Activated CD4-positive, alpha-beta memory T cell treated with anti-CD3 and anti-CD28 coated beads for 36 hours (primary cell): ENCODE results near the gene NRG2. TPM values are rescaled to one million over a fixed set of nuclear protein-coding genes. Genes with fewer than 3 reads are reported as not detected.

Experiments
- CTCF ChIA-PET: fragments of 350-600 bp; sonication (Branson Sonifier 250); formaldehyde crosslinking; loops from one replicate; lab custom pipeline; 2021; ENCODE audit warnings: antibody characterized with exemption, inconsistent platforms; lab: Charles Lee
- POLR2A ChIA-PET: fragments of 350-600 bp; sonication (Branson Sonifier 250); formaldehyde crosslinking; loops from one replicate; lab custom pipeline; 2021; ENCODE audit warnings: antibody characterized with exemption; lab: Charles Lee
- DNase-seq: peaks from one replicate; pipeline ENCODE4 v3.0.0-alpha.2; 2020
- H3K27ac Mint-ChIP-seq: one replicate; pipeline ENCODE4 v1.8.0; 2021; ENCODE audit warnings: mixed read lengths
- H3K27me3 Mint-ChIP-seq: one replicate; pipeline ENCODE4 v1.8.0; 2021; ENCODE audit warnings: mixed read lengths
- H3K36me3 Mint-ChIP-seq: one replicate; pipeline ENCODE4 v1.8.0; 2021; ENCODE audit warnings: mixed read lengths
- H3K4me1 Mint-ChIP-seq: one replicate; pipeline ENCODE4 v1.8.0; 2021; ENCODE audit warnings: low read depth, mixed read lengths
- H3K4me3 Mint-ChIP-seq: one replicate; pipeline ENCODE4 v1.8.0; 2021; ENCODE audit warnings: mild to moderate bottlenecking, mixed read lengths
- H3K9me3 Mint-ChIP-seq: one replicate; pipeline ENCODE4 v1.8.0; 2021; ENCODE audit warnings: mixed read lengths
- intact Hi-C: fragments of 100-400 bp; cut with micrococcal nuclease; formaldehyde crosslinking; loops from one replicate; pipeline ENCODE4 v1.15.1; 2023
- total RNA-seq, 2 experiments: library from RNA; stranded (reverse); gene quantifications; one replicate each; pipeline ENCODE4 v1.2.3, GENCODE V29; 2021

The NRG2 gene
- total RNA-seq, 2 experiments from 2014 or later = not detected

GRCh38 chr5:140058212-140058932 lies 15.3 kb upstream of the NRG2 start:
- Mint-ChIP-seq H3K4me1 (no peaks in the 10 kb centered on the region), H3K4me3 (no peak overlapping the region), H3K36me3 (no peaks in the 10 kb centered on the region), H3K27ac (no peak overlapping the region), H3K27me3 (peaks cover 11% of the 10 kb centered on the region), H3K9me3 (no peaks in the 10 kb centered on the region)
- CTCF ChIA-PET = interaction anchor here (0.9 to 1.3 kb wide), 3 partner anchors 13 to 89 kb away, joined by 3 to 4 read pairs (median 3); no protein-coding TSS in a partner anchor
- POLR2A ChIA-PET = no interaction called here
- DNase-seq = no peak
- intact Hi-C loops = no loop called here

- no peaks in the 10 kb centered on the region for H3K4me1 Mint-ChIP-seq
- ChIA-PET POLR2A (no interaction called here), CTCF (interaction anchor here (0.9 to 1.3 kb wide), 2 partner anchors 16 to 88 kb away, joined by 3 to 4 read pairs; no protein-coding TSS in a partner anchor)
- peaks cover 6% of the 10 kb centered on the region for H3K27me3 Mint-ChIP-seq
- H3K9me3 Mint-ChIP-seq = no peaks in the 10 kb centered on the region
- H3K4me3 Mint-ChIP-seq = no peak overlapping the region
- intact Hi-C loops = no loop called here
- H3K36me3 Mint-ChIP-seq = no peaks in the 10 kb centered on the region
- no peak overlapping the region for H3K27ac Mint-ChIP-seq
- no peak for DNase-seq
Observed at GRCh38 chr5:140056880-140057279, 13.8 kb upstream of the NRG2 start.

GRCh38 chr5:140055152-140055551 lies 12.1 kb upstream of the NRG2 start:
- DNase-seq = no peak
- intact Hi-C loops = no loop called here
- Mint-ChIP-seq H3K4me1 (no peaks in the 10 kb centered on the region), H3K36me3 (no peaks in the 10 kb centered on the region), H3K27ac (no peak overlapping the region), H3K9me3 (no peaks in the 10 kb centered on the region), H3K27me3 (peaks cover 8% of the 10 kb centered on the region), H3K4me3 (no peak overlapping the region)
- ChIA-PET CTCF (interaction anchor here (0.7 to 1.9 kb wide), 4 partner anchors 14 to 280 kb away, joined by 3 to 7 read pairs (median 4); no protein-coding TSS in a partner anchor), POLR2A (no interaction called here)

- CTCF ChIA-PET = interaction anchor here (0.9 to 1.9 kb wide), 5 partner anchors 13 to 279 kb away, joined by 3 to 7 read pairs (median 3); no protein-coding TSS in a partner anchor
- intact Hi-C loops = no loop called here
- Mint-ChIP-seq H3K36me3 (no peaks in the 10 kb centered on the region), H3K9me3 (no peaks in the 10 kb centered on the region), H3K4me3 (no peak overlapping the region), H3K27me3 (peaks cover 8% of the 10 kb centered on the region), H3K4me1 (no peaks in the 10 kb centered on the region), H3K27ac (no peak overlapping the region)
- no peak for DNase-seq
- POLR2A ChIA-PET = no interaction called here
Observed at GRCh38 chr5:140054086-140054689, 11.1 kb upstream of the NRG2 start.

- DNase-seq = no peak
- H3K27ac Mint-ChIP-seq = no peak overlapping the region
- CTCF ChIA-PET = no interaction called here
- intact Hi-C loops = no loop called here
- POLR2A ChIA-PET = no interaction called here
- no peaks in the 10 kb centered on the region for H3K4me1 Mint-ChIP-seq
- H3K27me3 Mint-ChIP-seq = peaks cover 15% of the 10 kb centered on the region
- H3K9me3 Mint-ChIP-seq = no peaks in the 10 kb centered on the region
- H3K4me3 Mint-ChIP-seq = no peak overlapping the region
- H3K36me3 Mint-ChIP-seq = no peaks in the 10 kb centered on the region
Observed at GRCh38 chr5:140051950-140052349, 8.9 kb upstream of the NRG2 start.

GRCh38 chr5:140049713-140050112 lies 6.6 kb upstream of the NRG2 start:
- Mint-ChIP-seq H3K36me3 (no peaks in the 10 kb centered on the region), H3K9me3 (no peaks in the 10 kb centered on the region), H3K27ac (no peak overlapping the region), H3K4me1 (no peaks in the 10 kb centered on the region), H3K4me3 (no peak overlapping the region), H3K27me3 (peaks cover 21% of the 10 kb centered on the region)
- no peak for DNase-seq
- CTCF ChIA-PET = no interaction called here
- intact Hi-C loops = no loop called here
- POLR2A ChIA-PET = no interaction called here

- DNase-seq = no peak
- ChIA-PET CTCF (no interaction called here), POLR2A (no interaction called here)
- intact Hi-C loops = no loop called here
- Mint-ChIP-seq H3K9me3 (no peaks in the 10 kb centered on the region), H3K4me3 (no peak overlapping the region), H3K27me3 (peaks cover 26% of the 10 kb centered on the region), H3K27ac (no peak overlapping the region), H3K4me1 (no peaks in the 10 kb centered on the region), H3K36me3 (no peaks in the 10 kb centered on the region)
Observed at GRCh38 chr5:140049205-140049604, 6.1 kb upstream of the NRG2 start.

GRCh38 chr5:140044041-140044440 lies 942 bp upstream of the NRG2 start:
- peaks cover 47% of the 10 kb centered on the region for H3K27me3 Mint-ChIP-seq
- DNase-seq = no peak
- H3K27ac Mint-ChIP-seq = no peak overlapping the region
- no peaks in the 10 kb centered on the region for H3K36me3 Mint-ChIP-seq
- ChIA-PET POLR2A (no interaction called here), CTCF (interaction anchor here (0.7 to 3.9 kb wide), 4 partner anchors 29 to 220 kb away, joined by 3 to 15 read pairs (median 5); no protein-coding TSS in a partner anchor)
- no peaks in the 10 kb centered on the region for H3K9me3 Mint-ChIP-seq
- H3K4me3 Mint-ChIP-seq = peak overlapping the region; percentile 70
- intact Hi-C loops = no loop called here
- H3K4me1 Mint-ChIP-seq = peaks cover 16% of the 10 kb centered on the region

GRCh38 chr5:140043508-140043872 lies 391 bp upstream of the NRG2 start:
- Mint-ChIP-seq H3K27me3 (peaks cover 44% of the 10 kb centered on the region), H3K36me3 (no peaks in the 10 kb centered on the region), H3K27ac (no peak overlapping the region), H3K4me1 (peaks cover 17% of the 10 kb centered on the region), H3K4me3 (peak overlapping the region; percentile 70), H3K9me3 (no peaks in the 10 kb centered on the region)
- POLR2A ChIA-PET = no interaction called here
- intact Hi-C loops = no loop called here
- CTCF ChIA-PET = interaction anchor here (0.5 to 3.9 kb wide), 4 partner anchors 17 to 499 kb away, joined by 3 to 15 read pairs (median 3); no protein-coding TSS in a partner anchor
- peak; percentile 49 for DNase-seq

- POLR2A ChIA-PET = no interaction called here
Observed at GRCh38 chr5:140042393-140042642, 781 bp downstream of the NRG2 start.

GRCh38 chr5:140041492-140042392 lies 1.4 kb downstream of the NRG2 start:
- ChIA-PET POLR2A (no interaction called here), CTCF (interaction anchor here (0.7 to 3.9 kb wide), 5 partner anchors 13 to 276 kb away, joined by 3 to 15 read pairs (median 5); no protein-coding TSS in a partner anchor)
- Mint-ChIP-seq H3K27me3 (peaks cover 53% of the 10 kb centered on the region), H3K27ac (no peak overlapping the region), H3K36me3 (no peaks in the 10 kb centered on the region), H3K9me3 (no peaks in the 10 kb centered on the region), H3K4me1 (peaks cover 20% of the 10 kb centered on the region), H3K4me3 (peak overlapping the region; percentile 61)
- intact Hi-C loops = no loop called here
- DNase-seq = no peak

More at GRCh38 chr5:140042393-140042642, 781 bp downstream of the NRG2 start:
- CTCF ChIA-PET = interaction anchor here (1.5 to 3.9 kb wide), 2 partner anchors 15 to 73 kb away, joined by 3 to 15 read pairs; no protein-coding TSS in a partner anchor
- intact Hi-C loops = no loop called here
- H3K27ac Mint-ChIP-seq = no peak overlapping the region
- peaks cover 49% of the 10 kb centered on the region for H3K27me3 Mint-ChIP-seq
- H3K9me3 Mint-ChIP-seq = no peaks in the 10 kb centered on the region
- H3K4me1 Mint-ChIP-seq = peaks cover 20% of the 10 kb centered on the region
- no peak overlapping the region for H3K4me3 Mint-ChIP-seq
- no peak for DNase-seq
- no peaks in the 10 kb centered on the region for H3K36me3 Mint-ChIP-seq

GRCh38 chr5:140041099-140041491 lies 2.0 kb downstream of the NRG2 start:
- no peak overlapping the region for H3K4me3 Mint-ChIP-seq
- H3K4me1 Mint-ChIP-seq = peaks cover 20% of the 10 kb centered on the region
- POLR2A ChIA-PET = no interaction called here
- H3K9me3 Mint-ChIP-seq = no peaks in the 10 kb centered on the region
- no peaks in the 10 kb centered on the region for H3K36me3 Mint-ChIP-seq
- no peak overlapping the region for H3K27ac Mint-ChIP-seq
- CTCF ChIA-PET = interaction anchor here (0.7 to 3.9 kb wide), 6 partner anchors 14 to 276 kb away, joined by 3 to 15 read pairs (median 4); no protein-coding TSS in a partner anchor
- peaks cover 56% of the 10 kb centered on the region for H3K27me3 Mint-ChIP-seq
- no peak for DNase-seq
- intact Hi-C loops = no loop called here
